ENCODE measurements around the gene TEX53. TPM values are rescaled to one million over a fixed set of nuclear protein-coding genes. Genes with fewer than 3 reads are reported as not detected.
A peak's percentile ranks its signal among the peaks of the same experiment; 100 is the strongest.

Gene TEX53
- total and polyA plus RNA-seq, 11 donors: not detected

DNA sequence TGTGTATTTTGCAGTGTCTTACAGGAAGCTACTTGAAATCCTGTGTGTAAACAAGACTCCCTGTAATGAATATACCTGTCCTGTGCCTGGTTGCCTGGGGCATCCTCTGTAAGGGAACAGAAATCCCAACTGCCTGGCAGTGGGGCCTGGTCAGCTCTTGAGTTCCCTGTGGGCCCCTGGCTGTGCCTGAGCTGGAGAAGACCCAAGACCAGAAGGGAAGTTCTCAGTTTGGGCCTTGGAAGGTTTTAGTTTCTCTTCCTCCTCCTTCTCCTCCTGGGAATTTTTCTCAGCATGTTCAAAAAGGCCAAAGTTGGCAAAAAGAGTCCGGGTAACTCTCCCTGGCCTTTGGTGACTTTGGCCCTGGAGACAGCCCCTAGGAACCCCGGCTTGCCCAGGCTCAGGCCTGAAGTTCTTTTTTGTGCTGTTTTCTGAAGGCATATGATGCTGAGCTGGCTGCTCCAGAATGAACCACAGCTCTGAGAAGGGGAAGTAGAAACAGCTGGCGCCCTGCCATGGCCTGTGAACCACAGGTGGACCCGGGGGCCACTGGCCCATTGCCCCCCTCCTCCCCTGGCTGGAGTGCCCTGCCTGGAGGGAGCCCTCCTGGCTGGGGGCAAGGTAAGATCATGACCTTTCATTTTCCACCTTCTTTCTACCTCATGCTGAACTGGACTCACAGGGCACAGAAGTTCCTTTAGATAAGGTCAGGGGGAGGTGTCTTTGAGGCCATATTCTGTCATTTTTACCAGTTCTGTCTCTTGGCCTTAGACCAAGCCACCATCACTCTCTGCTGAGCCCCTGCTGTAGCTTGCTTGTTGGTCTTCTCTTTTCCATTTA, 40.7 kb downstream of the TEX53 start:
- WGBS, 4 donors: 49 to 58% (median 55%) methylated on average over 4 of the region's 4 CpGs
- Histone ChIP-seq H3K27ac (peak overlapping the region in 3 of 12 donors; percentile 5 to 87 (median 17)), H3K36me3 (peaks cover 0 to 5% (median 0%) of the 10 kb centered on the region in 9 donors), H3K4me1 (peaks cover 0 to 58% (median 9%) of the 10 kb centered on the region in 12 donors), H3K4me3 (no peak overlapping the region), H3K9me3 (no peaks in the 10 kb centered on the region), H3K27me3 (no peaks in the 10 kb centered on the region)
- peak; percentile 52 to 84 (median 63) for DNase-seq
- peak; percentile 29 to 67 (median 40) for ATAC-seq
- no peak for TF ChIP-seq POLR2A (IDR thresholded peaks at IDR 0.05)
- TF ChIP-seq, protein P1, sequence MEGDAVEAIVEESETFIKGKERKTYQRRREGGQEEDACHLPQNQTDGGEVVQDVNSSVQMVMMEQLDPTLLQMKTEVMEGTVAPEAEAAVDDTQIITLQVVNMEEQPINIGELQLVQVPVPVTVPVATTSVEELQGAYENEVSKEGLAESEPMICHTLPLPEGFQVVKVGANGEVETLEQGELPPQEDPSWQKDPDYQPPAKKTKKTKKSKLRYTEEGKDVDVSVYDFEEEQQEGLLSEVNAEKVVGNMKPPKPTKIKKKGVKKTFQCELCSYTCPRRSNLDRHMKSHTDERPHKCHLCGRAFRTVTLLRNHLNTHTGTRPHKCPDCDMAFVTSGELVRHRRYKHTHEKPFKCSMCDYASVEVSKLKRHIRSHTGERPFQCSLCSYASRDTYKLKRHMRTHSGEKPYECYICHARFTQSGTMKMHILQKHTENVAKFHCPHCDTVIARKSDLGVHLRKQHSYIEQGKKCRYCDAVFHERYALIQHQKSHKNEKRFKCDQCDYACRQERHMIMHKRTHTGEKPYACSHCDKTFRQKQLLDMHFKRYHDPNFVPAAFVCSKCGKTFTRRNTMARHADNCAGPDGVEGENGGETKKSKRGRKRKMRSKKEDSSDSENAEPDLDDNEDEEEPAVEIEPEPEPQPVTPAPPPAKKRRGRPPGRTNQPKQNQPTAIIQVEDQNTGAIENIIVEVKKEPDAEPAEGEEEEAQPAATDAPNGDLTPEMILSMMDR (IDR thresholded peaks at IDR 0.05): no peak
- intact Hi-C loops (cut with DNase I): no loop called here

DNA sequence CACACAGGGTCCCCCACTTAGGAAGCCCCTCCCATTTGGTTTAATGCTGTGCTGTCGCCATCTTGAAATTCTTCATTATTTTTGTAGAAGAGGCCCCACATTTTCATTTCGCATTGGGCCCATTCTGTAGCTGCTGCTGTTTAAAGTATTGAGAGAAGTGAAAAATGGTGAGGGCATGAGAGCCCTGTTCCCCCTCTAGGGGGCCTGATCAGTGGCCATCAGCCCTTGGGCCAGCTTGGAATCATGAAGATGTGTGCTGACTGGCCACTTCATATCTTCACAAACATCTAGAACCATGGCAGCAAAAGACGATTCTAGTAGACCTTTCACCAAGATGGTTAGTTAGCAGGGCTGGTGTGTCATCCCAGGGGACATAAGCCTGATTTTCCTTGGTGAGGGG, 43.2 kb downstream of the TEX53 start:
- TF ChIP-seq, protein P1 (IDR thresholded peaks at IDR 0.05): no peak
- no peak for TF ChIP-seq POLR2A (IDR thresholded peaks at IDR 0.05)
- H3K4me1 ChIP-seq: peaks cover 0 to 61% (median 13%) of the 10 kb centered on the region in 12 donors
- H3K9me3 ChIP-seq: no peaks in the 10 kb centered on the region
- no peak for ATAC-seq
- DNase-seq: no peak
- WGBS, 4 donors: 85 to 91% (median 90%) methylated on average over 3 of the region's 3 CpGs
- peaks cover 0 to 5% (median 0%) of the 10 kb centered on the region in 9 donors for H3K36me3 ChIP-seq
- no peak overlapping the region for H3K4me3 ChIP-seq
- no peak overlapping the region for H3K27ac ChIP-seq
- intact Hi-C loops (cut with DNase I): no loop called here
- no peaks in the 10 kb centered on the region for H3K27me3 ChIP-seq

DNA sequence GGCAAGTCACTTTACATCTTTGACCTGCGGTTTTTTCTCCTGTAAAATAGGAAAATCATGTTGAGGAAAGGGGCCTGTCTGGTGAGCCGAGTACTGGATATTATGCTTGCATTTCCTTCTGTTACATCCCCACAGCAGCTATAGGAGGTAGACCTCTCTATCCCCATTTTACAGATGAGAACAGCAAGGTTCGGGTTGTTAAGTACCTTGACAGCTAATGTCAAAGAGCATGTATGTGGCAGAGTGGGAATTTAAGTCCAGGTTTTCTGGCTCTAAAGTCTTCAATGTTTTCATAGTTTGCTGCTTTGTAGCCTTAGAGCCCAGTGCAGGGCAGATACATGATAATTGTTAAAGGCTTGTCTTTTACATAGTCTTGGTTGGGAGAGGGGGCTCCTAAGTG, 43.7 kb downstream of the TEX53 start:
- TF ChIP-seq POLR2A (IDR thresholded peaks at IDR 0.05): no peak
- TF ChIP-seq, protein P1 (IDR thresholded peaks at IDR 0.05): no peak
- DNase-seq (no peak), ATAC-seq (no peak)
- H3K27me3 ChIP-seq: no peaks in the 10 kb centered on the region
- peaks cover 0 to 60% (median 13%) of the 10 kb centered on the region in 12 donors for H3K4me1 ChIP-seq
- no peak overlapping the region for H3K27ac ChIP-seq
- H3K36me3 ChIP-seq: peaks cover 0 to 5% (median 0%) of the 10 kb centered on the region in 9 donors
- H3K4me3 ChIP-seq: no peak overlapping the region
- no peaks in the 10 kb centered on the region for H3K9me3 ChIP-seq
- WGBS, 4 donors: 62 to 65% (median 64%) methylated on average over 3 of the region's 3 CpGs
- intact Hi-C loops (cut with DNase I): no loop called here

DNA sequence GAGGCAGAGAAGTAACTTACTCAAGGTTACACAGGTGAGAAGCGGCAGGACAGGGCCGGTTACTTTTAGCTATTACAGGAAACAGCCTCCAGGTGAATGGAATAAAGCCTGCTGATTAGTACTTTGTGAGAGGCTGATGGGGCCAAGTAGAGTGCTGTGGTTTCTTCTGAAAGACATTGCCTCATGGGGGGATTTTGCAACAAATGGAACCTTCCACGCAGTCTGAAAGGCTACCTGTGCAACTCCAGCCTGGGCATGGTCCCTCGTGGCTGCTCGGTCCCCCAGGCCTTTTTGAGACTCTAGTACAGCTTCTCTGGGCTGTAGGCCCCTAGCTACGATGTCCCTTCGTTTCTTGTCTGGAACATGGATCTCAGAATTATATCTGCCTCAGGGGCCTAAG, 44.5 kb downstream of the TEX53 start:
- ATAC-seq (no peak), DNase-seq (no peak)
- Histone ChIP-seq H3K4me1 (peaks cover 0 to 52% (median 13%) of the 10 kb centered on the region in 12 donors), H3K27me3 (no peaks in the 10 kb centered on the region), H3K27ac (peak overlapping the region in 1 of 12 donors; percentile 93), H3K36me3 (peaks cover 0 to 3% (median 0%) of the 10 kb centered on the region in 9 donors), H3K4me3 (no peak overlapping the region), H3K9me3 (no peaks in the 10 kb centered on the region)
- intact Hi-C loops (cut with DNase I): no loop called here
- WGBS, 4 donors: 94 to 96% (median 95%) methylated on average over 7 of the region's 7 CpGs
- TF ChIP-seq, protein P1 (IDR thresholded peaks at IDR 0.05): no peak
- no peak for TF ChIP-seq POLR2A (IDR thresholded peaks at IDR 0.05)
